ENCODE data around the gene IZUMO1. TPM values are rescaled to one million over a fixed set of nuclear protein-coding genes. Genes with fewer than 3 reads are reported as not detected.

The IZUMO1 gene
- total RNA-seq, 1 experiment from 2014 or later: 10.3 TPM

GRCh38 chr19:48784527-48784926, 37.8 kb upstream of the IZUMO1 start:
- Histone ChIP-seq H3K9me3 (no peaks in the 10 kb centered on the region), H3K4me3 (ENCODE audit: low read depth, low read length) (no peak overlapping the region), H3K4me1 (peaks cover 23% of the 10 kb centered on the region), H3K27me3 (replicated peaks; ENCODE audit: control insufficient read depth, insufficient read depth, low read length) (no peaks in the 10 kb centered on the region), H3K36me3 (ENCODE audit: control insufficient read depth, insufficient read depth, low read length) (no peaks in the 10 kb centered on the region)
- CTCF ChIA-PET: interaction anchor here (0.6 to 2.1 kb wide), 3 partner anchors 11 to 559 kb away, joined by 3 to 12 read pairs (median 4); no protein-coding TSS in a partner anchor
- Mint-ChIP-seq H3K36me3 (ENCODE audit: insufficient read depth, unreplicated experiment) (no peaks in the 10 kb centered on the region), H3K4me1 (ENCODE audit: low read depth, unreplicated experiment) (peaks cover 25% of the 10 kb centered on the region), H3K27ac (ENCODE audit: unreplicated experiment) (no peak overlapping the region), H3K27me3 (ENCODE audit: insufficient read depth, unreplicated experiment) (no peaks in the 10 kb centered on the region), H3K4me3 (ENCODE audit: unreplicated experiment) (no peak overlapping the region), H3K9me3 (ENCODE audit: unreplicated experiment) (no peaks in the 10 kb centered on the region)
- intact Hi-C loops (cut with micrococcal nuclease; ENCODE audit: unreplicated experiment): loop anchor here (1.0 kb wide), 1 partner anchor 138 kb away; the partner anchor contains the start of gene CA11
- DNase-seq: no peak
- POLR2A ChIA-PET: interaction anchor here (0.6 kb wide), 1 partner anchor 96 kb away, joined by 12 read pairs; no protein-coding TSS in a partner anchor
- BruUV-seq (replicated peaks): no TSS peak
- TF ChIP-seq, protein P1, sequence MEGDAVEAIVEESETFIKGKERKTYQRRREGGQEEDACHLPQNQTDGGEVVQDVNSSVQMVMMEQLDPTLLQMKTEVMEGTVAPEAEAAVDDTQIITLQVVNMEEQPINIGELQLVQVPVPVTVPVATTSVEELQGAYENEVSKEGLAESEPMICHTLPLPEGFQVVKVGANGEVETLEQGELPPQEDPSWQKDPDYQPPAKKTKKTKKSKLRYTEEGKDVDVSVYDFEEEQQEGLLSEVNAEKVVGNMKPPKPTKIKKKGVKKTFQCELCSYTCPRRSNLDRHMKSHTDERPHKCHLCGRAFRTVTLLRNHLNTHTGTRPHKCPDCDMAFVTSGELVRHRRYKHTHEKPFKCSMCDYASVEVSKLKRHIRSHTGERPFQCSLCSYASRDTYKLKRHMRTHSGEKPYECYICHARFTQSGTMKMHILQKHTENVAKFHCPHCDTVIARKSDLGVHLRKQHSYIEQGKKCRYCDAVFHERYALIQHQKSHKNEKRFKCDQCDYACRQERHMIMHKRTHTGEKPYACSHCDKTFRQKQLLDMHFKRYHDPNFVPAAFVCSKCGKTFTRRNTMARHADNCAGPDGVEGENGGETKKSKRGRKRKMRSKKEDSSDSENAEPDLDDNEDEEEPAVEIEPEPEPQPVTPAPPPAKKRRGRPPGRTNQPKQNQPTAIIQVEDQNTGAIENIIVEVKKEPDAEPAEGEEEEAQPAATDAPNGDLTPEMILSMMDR (IDR thresholded peaks at IDR 0.05; ENCODE audit: insufficient read depth in 1 of 2, low read depth in 1 of 2, low read length in 1 of 2, severe bottlenecking in 1 of 2, unreplicated experiment in 1 of 2): peak; percentile 12 to 35

- peak overlapping the region; percentile 26 for H3K27ac Mint-ChIP-seq (ENCODE audit: unreplicated experiment)
- peaks cover 18% of the 10 kb centered on the region for H3K4me1 Mint-ChIP-seq (ENCODE audit: low read depth, unreplicated experiment)
- TF ChIP-seq, protein P1 (IDR thresholded peaks at IDR 0.05; ENCODE audit: insufficient read depth in 1 of 2, low read depth in 1 of 2, low read length in 1 of 2, severe bottlenecking in 1 of 2, unreplicated experiment in 1 of 2): no peak
- peak; percentile 77 to 86 for DNase-seq
- no peak overlapping the region for H3K4me3 Mint-ChIP-seq (ENCODE audit: unreplicated experiment)
- H3K27me3 Mint-ChIP-seq (ENCODE audit: insufficient read depth, unreplicated experiment): no peaks in the 10 kb centered on the region
- Histone ChIP-seq H3K36me3 (ENCODE audit: control insufficient read depth, insufficient read depth, low read length) (no peaks in the 10 kb centered on the region), H3K4me3 (ENCODE audit: low read depth, low read length) (no peak overlapping the region), H3K4me1 (peaks cover 23% of the 10 kb centered on the region), H3K27me3 (replicated peaks; ENCODE audit: control insufficient read depth, insufficient read depth, low read length) (no peaks in the 10 kb centered on the region), H3K9me3 (no peaks in the 10 kb centered on the region)
- no peaks in the 10 kb centered on the region for H3K9me3 Mint-ChIP-seq (ENCODE audit: unreplicated experiment)
- CTCF ChIA-PET: interaction anchor here (0.5 to 0.6 kb wide), 2 partner anchors 14 to 60 kb away, joined by 4 read pairs; no protein-coding TSS in a partner anchor
- no TSS peak for BruUV-seq (replicated peaks)
- H3K36me3 Mint-ChIP-seq (ENCODE audit: insufficient read depth, unreplicated experiment): no peaks in the 10 kb centered on the region
- intact Hi-C loops (cut with micrococcal nuclease; ENCODE audit: unreplicated experiment): no loop called here
- POLR2A ChIA-PET: no interaction called here
Measured at GRCh38 chr19:48780631-48781391, 34.1 kb upstream of the IZUMO1 start.

DNA sequence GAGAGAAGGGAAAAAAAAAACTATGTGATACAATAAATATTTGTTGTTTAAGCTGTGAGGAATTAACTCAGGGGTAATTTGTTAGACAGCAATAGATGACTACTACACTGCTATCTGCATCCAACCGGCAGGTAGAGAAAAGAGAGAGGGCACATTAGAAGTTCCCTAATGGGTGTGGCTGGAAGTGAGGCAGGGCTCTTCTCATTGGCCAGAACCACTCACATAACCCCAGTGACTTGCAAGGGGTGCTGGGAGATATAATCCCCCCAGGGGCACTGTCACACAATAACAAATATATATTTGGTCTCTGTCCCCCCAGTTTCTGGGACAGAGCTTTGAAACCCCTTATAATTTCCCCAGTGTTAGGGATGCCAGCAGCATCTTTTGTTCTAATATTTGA, 32.9 kb upstream of the IZUMO1 start:
- Mint-ChIP-seq H3K9me3 (ENCODE audit: unreplicated experiment) (no peaks in the 10 kb centered on the region), H3K27ac (ENCODE audit: unreplicated experiment) (peak overlapping the region; percentile 26), H3K4me1 (ENCODE audit: low read depth, unreplicated experiment) (peaks cover 18% of the 10 kb centered on the region), H3K27me3 (ENCODE audit: insufficient read depth, unreplicated experiment) (no peaks in the 10 kb centered on the region), H3K4me3 (ENCODE audit: unreplicated experiment) (no peak overlapping the region), H3K36me3 (ENCODE audit: insufficient read depth, unreplicated experiment) (no peaks in the 10 kb centered on the region)
- H3K9me3 ChIP-seq: no peaks in the 10 kb centered on the region
- H3K27me3 ChIP-seq (replicated peaks; ENCODE audit: control insufficient read depth, insufficient read depth, low read length): no peaks in the 10 kb centered on the region
- CTCF ChIA-PET: interaction anchor here (0.6 to 1.0 kb wide), 3 partner anchors 41 to 336 kb away, joined by 3 to 4 read pairs (median 3); no protein-coding TSS in a partner anchor
- TF ChIP-seq, protein P1 (IDR thresholded peaks at IDR 0.05; ENCODE audit: insufficient read depth in 1 of 2, low read depth in 1 of 2, low read length in 1 of 2, severe bottlenecking in 1 of 2, unreplicated experiment in 1 of 2): no peak
- H3K4me1 ChIP-seq: peaks cover 23% of the 10 kb centered on the region
- H3K36me3 ChIP-seq (ENCODE audit: control insufficient read depth, insufficient read depth, low read length): no peaks in the 10 kb centered on the region
- POLR2A ChIA-PET: no interaction called here
- no peak overlapping the region for H3K4me3 ChIP-seq (ENCODE audit: low read depth, low read length)
- intact Hi-C loops (cut with micrococcal nuclease; ENCODE audit: unreplicated experiment): no loop called here
- DNase-seq: no peak
- BruUV-seq (replicated peaks): no TSS peak

All from Caco-2 (cell line).